Measurements from ENCODE around the gene CDRT4. TPM values are rescaled to one million over a fixed set of nuclear protein-coding genes. Genes with fewer than 3 reads are reported as not detected.
"Not testable (repeated sequence)": the region's sequence is repeated elsewhere in the genome, so short reads cannot be mapped to it uniquely, and the experiment has no call there.

Gene CDRT4
- polyA plus RNA-seq, 1 experiment, result 5.9 TPM

DNA sequence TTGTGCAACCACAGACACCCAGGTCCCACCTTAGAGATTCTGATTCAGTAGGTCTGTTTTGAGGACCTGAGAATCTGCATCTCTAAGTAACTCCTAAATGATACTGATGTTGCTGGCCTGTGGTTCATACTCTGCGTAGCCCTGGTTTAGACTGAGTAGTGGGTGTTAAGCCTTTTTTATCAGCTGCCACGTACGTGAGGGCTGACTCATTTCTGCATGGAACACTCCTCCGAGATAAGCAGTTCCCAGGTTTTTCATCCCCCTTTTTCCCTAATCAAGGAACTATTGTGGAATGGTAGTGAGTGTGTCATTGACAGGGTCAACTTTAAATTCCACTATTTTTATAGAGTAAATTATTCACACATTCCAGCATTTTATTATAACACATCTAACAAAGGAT lies 26.1 kb downstream of the CDRT4 start:
- TF ChIP-seq, protein P1, sequence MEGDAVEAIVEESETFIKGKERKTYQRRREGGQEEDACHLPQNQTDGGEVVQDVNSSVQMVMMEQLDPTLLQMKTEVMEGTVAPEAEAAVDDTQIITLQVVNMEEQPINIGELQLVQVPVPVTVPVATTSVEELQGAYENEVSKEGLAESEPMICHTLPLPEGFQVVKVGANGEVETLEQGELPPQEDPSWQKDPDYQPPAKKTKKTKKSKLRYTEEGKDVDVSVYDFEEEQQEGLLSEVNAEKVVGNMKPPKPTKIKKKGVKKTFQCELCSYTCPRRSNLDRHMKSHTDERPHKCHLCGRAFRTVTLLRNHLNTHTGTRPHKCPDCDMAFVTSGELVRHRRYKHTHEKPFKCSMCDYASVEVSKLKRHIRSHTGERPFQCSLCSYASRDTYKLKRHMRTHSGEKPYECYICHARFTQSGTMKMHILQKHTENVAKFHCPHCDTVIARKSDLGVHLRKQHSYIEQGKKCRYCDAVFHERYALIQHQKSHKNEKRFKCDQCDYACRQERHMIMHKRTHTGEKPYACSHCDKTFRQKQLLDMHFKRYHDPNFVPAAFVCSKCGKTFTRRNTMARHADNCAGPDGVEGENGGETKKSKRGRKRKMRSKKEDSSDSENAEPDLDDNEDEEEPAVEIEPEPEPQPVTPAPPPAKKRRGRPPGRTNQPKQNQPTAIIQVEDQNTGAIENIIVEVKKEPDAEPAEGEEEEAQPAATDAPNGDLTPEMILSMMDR (IDR thresholded peaks at IDR 0.05; ENCODE audit: insufficient read depth, low read depth, low read length), result no peak
- Histone ChIP-seq H3K36me3 (ENCODE audit: control insufficient read depth, insufficient read depth, low read length) (no peaks in the 10 kb centered on the region; the same call in 1 of the 2 replicates), H3K27me3 (ENCODE audit: control insufficient read depth, insufficient read depth, low read length) (no peaks in the 10 kb centered on the region), H3K4me3 (ENCODE audit: low read depth, low read length) (no peak overlapping the region)
- DNase-seq (ENCODE audit: low read depth), result no peak
- ChIA-PET CTCF (no interaction called here), POLR2A (no interaction called here)

DNA sequence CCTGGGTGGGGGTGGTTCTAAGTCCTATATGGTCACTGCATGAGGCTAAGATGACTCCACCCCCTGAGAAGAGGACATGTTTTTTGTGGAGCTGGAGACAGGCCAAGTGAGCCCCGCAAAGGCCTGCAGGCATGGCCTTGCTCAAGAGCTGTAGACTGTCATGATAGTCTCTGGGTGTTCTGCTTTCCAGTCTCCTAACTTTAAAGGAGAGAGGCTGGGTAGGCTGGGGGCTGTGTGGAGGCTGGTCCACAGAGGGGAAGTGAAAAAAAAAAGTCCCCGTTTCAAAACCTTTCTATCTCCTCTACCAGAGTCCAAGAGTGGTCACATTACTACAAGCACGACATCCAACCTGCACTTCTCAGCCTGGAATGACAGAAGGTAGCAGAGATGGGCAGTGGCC lies 27.1 kb downstream of the CDRT4 start:
- TF ChIP-seq, protein P1 (IDR thresholded peaks at IDR 0.05; ENCODE audit: insufficient read depth, low read depth, low read length), result no peak
- POLR2A ChIA-PET, result no interaction called here
- no peak overlapping the region for H3K4me3 ChIP-seq (ENCODE audit: low read depth, low read length)
- CTCF ChIA-PET, result interaction anchor here (0.9 to 1.4 kb wide), 3 partner anchors 10 to 182 kb away, joined by 3 to 4 read pairs (median 3); no protein-coding TSS in a partner anchor
- DNase-seq (ENCODE audit: low read depth), result no peak
- no peaks in the 10 kb centered on the region for H3K27me3 ChIP-seq (ENCODE audit: control insufficient read depth, insufficient read depth, low read length)
- no peaks in the 10 kb centered on the region; the same call in 1 of the 2 replicates for H3K36me3 ChIP-seq (ENCODE audit: control insufficient read depth, insufficient read depth, low read length)

DNA sequence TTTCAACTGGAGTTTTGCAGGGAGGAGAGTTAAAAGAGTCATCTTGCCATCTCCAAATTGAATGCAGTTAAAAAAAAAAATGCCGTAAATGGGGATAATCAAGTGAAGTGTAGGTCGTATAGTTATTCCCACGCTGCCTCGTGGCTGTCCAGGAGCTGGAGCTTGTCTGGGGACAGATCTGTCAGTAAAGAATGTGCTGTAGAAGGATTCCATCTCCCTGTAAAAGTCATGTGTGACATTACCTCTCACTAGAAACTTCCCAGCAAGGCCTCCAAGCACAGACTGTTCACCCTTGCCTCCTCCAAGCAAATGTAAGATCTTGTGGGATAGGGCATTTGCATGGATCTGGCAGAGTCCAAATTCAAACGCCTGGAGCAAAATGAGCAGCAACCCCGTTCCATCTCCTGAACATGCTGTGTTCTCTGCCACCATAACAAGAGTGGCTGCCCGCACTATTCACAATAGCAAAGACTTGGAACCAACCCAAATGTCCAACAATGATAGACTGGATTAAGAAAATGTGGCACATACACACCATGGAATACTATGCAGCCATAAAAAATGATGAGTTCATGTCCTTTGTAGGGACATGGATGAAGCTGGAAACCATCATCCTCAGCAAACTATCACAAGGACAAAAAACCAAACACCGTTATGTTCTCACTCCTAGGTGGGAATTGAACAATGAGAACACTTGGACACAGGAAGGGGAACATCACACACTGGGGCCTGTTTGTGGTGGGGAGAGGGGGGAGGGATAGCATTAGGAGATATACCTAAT lies 28.0 kb downstream of the CDRT4 start:
- H3K27me3 ChIP-seq (ENCODE audit: control insufficient read depth, insufficient read depth, low read length); POLR2A ChIA-PET: not testable (repeated sequence)
- CTCF ChIA-PET, result interaction anchor here (0.8 to 1.4 kb wide), 4 partner anchors 9 to 181 kb away, joined by 3 to 4 read pairs (median 3); no protein-coding TSS in a partner anchor

DNA sequence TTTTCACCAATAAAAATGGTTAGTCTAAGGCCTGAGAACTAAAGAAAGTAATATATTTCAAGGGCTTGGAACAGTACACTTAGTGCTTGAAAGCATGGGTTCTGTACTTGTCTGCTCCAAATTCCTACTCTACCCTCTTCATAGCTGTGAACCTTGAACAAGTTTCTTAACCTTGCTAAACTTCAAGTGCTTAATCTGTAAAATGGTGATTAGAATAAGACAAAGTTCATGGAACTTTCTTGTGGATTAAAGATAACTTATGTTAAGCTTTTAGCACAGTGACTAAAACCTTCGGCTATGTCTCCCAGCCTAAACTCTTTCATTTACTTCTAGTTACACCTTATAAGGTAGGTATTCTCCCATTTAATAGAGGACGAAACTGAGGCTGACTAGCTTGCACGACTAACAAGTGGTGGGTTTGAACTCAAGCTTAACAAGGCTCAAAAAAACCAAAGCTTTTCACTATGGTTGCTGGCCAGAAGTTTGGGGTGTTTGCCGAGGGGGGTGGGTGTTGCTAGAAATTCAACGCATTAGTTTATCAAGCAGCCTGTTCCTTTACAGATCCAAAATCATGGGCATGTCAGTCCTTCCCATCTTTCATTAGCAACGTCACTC lies 28.8 kb downstream of the CDRT4 start:
- H3K4me3 ChIP-seq (ENCODE audit: low read depth, low read length), result no peak overlapping the region
- ChIA-PET CTCF (interaction anchor here (0.8 to 1.3 kb wide), 3 partner anchors 16 to 70 kb away, joined by 3 to 6 read pairs (median 3); no protein-coding TSS in a partner anchor), POLR2A (no interaction called here)
- TF ChIP-seq, protein P1 (IDR thresholded peaks at IDR 0.05; ENCODE audit: insufficient read depth, low read depth, low read length), result no peak
- no peak for DNase-seq (ENCODE audit: low read depth)
- no peaks in the 10 kb centered on the region for H3K27me3 ChIP-seq (ENCODE audit: control insufficient read depth, insufficient read depth, low read length)
- no peaks in the 10 kb centered on the region; the same call in 1 of the 2 replicates for H3K36me3 ChIP-seq (ENCODE audit: control insufficient read depth, insufficient read depth, low read length)

More for the DNA sequence above, 28.0 kb downstream of the CDRT4 start:
- not testable (repeated sequence) for H3K36me3 ChIP-seq (ENCODE audit: control insufficient read depth, insufficient read depth, low read length); H3K4me3 ChIP-seq (ENCODE audit: low read depth, low read length); DNase-seq (ENCODE audit: low read depth)

DNA sequence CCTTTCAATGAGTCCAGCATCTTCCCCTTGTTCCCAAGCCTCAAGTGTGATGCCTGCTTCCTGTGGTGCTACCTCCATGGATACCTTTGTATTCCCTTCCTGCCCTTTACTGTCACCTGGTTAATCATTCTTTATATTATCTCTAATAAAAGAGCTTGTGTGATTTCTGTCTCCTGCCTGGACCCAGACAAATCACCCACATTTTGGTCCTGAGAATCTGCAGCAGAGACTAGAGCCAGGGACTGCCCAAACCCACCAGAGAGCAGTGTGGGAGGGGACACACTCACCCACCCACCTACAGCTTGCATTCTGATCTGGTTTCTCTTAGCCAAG lies 30.2 kb downstream of the CDRT4 start:
- POLR2A ChIA-PET, result no interaction called here
- H3K36me3 ChIP-seq (ENCODE audit: control insufficient read depth, insufficient read depth, low read length), result no peaks in the 10 kb centered on the region; the same call in 1 of the 2 replicates
- H3K4me3 ChIP-seq (ENCODE audit: low read depth, low read length), result no peak overlapping the region
- CTCF ChIA-PET, result interaction anchor here (0.7 to 2.0 kb wide), 6 partner anchors 12 to 181 kb away, joined by 3 to 7 read pairs (median 6); no protein-coding TSS in a partner anchor
- TF ChIP-seq, protein P1 (IDR thresholded peaks at IDR 0.05; ENCODE audit: insufficient read depth, low read depth, low read length), result no peak
- no peak for DNase-seq (ENCODE audit: low read depth)
- H3K27me3 ChIP-seq (ENCODE audit: control insufficient read depth, insufficient read depth, low read length), result no peaks in the 10 kb centered on the region
